ENCODE results near the gene LHX3.
A peak's percentile ranks its signal among the peaks of the same experiment; 100 is the strongest.

Gene LHX3

DNA sequence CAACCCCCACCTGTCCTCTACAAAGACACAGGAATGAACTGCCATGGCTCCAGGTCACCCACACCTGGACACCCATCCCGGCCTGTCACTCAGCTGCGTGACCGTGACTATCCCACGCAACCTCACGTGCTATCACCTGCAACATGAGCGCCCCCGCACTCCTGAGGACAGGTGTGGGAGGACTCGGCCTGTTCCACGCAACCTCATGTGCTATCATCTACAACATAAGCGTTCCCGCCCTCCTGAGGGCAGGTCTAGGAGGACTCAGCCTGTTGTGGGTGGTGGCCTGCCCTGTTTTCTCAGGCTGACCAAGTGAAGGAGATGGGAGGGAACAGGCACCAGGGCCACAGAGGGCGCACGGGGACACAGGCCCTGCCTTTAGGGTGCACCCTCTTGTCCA is 36.6 kb upstream of the LHX3 start:
- no peak for DNase-seq

DNA sequence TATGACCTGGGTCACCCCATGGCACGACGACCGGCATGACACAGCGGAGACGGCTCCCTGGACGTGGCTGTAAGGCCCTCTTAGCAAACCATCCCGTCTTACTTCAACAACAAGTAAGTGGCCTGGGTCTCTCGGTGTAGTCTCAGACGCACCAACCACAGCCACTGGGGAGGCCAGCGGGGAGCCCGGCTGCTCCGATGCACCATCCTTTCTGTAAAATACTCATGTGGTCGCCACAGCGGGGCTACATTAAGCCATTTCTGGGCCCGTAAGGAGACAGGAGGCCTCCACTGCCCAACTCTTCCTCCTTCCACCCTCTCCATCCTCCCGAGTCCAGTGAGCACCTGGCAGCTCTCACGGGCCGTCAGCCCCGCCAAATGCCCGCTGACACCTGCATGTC is 36.0 kb upstream of the LHX3 start:
- DNase-seq: no peak

DNA sequence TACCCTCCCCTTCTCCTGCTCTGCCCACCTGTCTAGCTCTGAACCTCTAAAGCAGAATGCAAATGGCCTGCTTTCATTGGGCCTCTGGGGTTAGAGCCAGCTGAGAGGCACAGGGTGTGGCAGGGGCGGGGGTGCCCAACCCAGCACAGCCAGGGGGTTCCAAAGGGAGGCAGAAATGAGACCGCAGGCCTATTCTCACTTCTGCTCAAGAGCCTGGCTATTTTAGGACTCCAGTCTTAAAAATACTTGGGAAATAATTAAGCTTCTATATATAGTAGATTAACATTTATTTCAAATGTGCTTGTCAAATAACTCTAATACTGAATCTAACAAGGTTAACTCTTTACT is 35.0 kb upstream of the LHX3 start:
- peak in 1 of 14 donors; percentile 16 for DNase-seq

DNA sequence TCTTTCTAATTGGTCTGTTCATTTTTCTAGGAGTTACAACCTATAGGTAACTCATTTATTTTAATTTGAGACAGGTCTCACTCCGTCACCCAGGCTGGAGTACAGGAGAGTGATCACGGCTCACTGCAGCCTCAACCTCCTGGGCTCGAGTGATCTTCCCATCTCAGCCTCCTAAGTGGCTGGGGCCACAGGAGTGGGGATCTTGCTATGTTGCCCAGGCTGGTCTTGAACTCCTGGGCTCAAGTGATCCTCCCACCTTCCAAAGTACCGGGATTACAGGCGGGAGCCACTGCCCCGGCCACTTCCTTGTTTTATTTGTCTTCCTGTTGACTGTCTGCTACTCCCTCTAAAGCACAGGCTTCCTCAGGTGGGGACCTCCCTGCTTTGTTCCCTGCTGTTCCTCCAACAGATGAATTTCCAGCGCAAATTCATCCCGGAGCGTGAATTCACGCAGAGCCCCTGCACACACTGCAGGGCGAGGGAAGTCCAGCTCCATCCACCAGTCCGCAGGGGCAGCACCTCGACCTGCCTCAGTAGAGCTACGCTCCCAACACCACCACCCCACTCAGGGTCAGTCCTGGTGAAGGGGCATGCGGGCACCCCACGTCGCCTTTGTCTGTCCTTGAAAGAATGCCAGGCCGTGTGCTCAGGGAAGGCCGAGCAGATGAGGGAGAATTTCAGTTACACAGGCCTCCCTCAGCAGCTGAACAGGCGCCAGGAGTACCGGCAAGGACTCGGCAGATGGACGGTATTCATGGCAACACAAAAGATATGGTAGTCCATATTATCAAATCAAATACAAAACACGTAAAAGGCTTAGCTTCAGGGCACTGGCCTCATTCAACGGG is 34.4 kb upstream of the LHX3 start:
- peak in 1 of 14 donors; percentile 77 for DNase-seq

DNA sequence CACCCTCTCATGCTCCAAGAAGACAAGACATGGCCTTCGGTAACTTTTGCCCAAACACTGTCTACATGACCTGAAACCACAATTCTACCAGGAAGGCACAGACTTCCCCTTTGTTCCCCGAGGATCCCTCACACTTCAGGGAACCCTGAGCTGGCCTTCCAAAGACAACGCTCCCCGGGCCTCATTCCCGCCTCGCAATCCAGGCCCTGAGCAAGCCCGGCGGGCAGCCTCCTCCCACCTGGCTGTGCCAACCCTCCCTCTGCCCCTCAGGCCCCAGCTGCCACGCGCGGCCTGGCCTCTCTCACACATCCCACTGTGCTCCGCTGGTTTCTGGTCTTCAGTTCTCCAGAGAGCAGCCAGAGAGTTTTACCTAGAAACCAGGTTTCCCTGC is 33.4 kb upstream of the LHX3 start:
- peak in 1 of 14 donors; percentile 18 for DNase-seq

DNA sequence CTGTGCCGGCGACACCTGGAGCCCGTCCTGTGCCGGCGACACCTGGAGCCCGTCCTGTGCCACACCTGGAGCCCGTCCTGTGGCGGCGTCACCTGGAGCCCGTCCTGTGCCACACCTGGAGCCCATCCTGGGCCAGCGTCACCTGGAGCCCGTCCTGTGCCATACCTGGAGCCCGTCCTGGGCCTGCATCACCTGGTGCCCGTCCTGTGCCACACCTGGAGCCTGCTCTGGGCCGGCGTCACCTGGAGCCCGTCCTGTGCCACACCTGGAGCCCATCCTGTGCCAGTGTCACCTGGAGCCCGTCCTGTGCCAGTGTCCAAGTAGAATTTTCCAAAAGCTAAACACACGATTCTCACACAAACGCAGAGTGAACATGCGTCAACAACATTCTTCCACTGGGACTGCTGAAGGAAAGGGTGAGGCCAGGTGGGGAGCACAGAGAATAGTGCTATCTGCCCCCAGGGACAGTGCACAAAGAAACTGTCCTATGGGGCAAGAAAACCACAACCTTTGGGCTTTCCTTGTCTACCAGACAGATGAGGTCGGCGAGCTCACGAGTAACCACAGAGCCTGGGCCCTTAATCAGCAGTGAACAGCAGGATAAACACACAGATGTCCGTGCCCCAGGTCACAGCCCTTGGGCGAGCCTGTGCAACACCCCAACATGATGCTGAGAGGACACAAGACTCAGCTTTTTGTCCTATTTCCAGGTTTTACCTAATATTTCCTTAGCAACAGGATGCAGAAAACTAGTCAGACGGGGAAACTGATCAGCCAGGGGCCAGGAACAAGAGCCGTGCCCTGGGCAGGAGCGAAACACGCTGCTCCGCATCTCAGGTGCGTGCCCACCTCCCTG is 32.8 kb upstream of the LHX3 start:
- no peak for DNase-seq

DNA sequence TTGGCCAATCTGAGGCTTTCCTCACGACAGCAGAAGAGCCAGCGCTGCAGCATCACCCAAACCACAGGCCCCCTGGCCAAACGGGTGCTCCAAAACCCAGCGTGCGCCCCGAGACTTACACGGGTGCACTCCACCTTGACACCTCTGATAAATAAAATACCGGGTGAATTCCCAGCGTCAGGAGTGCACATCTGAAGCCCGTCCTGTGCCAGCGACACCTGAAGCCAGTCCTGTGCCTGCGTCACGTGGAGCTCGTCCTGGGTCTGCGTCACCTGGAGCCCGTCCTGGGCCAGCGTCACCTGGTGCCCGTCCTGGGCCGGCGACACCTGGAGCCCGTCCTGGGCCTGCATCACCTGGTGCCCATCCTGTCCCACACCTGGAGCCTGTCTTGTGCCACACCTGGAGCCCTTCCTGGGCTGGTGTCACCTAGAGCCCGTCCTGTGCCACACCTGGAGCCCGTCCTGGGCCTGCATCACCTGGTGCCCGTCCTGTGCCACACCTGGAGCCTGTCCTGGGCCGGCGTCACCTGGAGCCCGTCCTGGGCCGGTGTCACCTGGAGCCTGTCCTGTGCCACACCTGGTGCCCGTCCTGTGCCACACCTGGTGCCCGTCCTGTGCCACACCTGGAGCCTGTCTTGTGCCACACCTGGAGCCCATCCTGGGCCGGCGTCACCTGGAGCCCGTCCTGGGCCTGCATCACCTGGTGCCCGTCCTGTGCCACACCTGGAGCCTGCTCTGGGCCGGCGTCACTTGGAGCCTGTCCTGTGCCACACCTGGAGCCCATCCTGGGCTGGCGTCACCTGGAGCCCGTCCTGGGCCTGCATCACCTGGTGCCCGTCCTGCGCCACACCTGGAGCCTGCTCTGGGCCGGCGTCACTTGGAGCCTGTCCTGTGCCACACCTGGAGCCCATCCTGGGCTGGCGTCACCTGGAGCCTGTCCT is 31.8 kb upstream of the LHX3 start:
- peak in 1 of 14 donors; percentile 37 for DNase-seq

DNA sequence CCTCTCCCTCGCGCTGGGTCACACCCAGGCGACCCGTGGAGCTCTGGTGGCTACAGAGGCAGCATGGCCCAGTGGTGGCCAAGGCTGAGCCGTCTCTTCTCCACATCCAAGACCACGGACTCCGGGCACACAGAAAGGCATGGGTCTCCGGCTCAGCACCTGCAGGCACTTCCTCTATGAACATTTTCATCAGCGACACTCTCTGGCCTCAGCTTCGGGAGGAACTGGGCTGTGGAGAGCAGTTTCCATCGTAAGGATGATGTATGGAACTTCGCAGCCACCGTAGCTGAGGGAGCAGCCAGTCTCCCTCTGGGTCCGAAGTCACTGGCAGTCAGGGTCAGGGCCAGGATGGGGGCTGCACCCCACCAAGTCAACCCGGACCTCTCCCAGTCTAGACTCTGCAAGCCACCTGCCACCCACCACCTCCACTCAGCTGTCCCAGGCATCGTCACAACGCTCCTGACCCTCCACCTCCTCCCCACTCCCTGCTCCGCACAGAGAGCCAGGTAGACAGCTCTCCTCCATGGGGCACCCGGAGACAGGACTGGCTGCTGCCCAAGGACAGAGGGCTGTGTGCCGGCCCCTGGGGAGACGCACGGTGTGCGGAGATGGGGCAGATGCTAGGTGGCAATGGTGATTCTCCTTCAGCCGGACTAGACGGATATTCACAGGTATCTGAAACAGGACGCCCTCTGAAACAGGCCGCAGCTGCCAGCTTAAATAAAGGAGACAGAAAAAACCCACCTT is 31.0 kb upstream of the LHX3 start:
- DNase-seq: peak in 1 of 14 donors; percentile 75

DNA sequence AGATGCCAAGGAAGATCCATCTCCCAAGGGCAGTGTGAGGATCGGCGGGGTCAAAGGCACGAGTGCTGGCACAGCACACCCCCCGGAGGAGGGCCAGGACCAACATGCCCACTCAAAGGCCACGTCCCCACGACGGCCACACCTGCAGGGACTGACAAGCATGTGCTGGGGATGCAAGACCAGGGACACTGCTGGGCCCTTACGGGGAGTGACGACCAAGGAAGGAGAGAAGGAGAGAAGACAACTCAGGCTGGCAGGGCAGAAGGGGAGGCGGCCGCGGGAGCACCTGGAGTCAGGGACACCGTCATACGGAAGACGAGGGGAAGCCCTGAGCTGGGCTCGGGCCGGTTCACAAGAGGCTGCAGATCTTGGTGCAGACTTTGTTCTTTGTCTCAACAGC is 30.2 kb upstream of the LHX3 start:
- DNase-seq: no peak

DNA sequence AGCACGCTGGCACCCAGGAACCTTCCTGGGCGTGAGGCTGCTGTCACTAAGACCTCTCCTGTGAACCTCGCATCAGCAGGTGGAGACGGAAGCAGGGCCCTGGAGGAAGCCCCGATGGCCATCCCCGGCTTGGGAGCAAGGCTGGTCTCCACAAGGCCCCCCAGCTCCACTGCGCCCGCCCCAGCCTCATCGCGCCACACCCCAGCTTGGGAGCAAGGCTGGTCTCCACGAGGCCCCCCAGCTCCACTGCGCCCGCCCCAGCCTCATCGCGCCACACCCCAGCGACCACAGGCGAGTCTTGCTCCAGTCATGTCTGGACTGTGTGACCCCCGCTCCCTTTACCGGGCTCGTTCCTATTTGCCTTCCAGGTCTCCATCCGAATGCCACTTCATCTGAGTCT is 29.7 kb upstream of the LHX3 start:
- no peak for DNase-seq

DNA sequence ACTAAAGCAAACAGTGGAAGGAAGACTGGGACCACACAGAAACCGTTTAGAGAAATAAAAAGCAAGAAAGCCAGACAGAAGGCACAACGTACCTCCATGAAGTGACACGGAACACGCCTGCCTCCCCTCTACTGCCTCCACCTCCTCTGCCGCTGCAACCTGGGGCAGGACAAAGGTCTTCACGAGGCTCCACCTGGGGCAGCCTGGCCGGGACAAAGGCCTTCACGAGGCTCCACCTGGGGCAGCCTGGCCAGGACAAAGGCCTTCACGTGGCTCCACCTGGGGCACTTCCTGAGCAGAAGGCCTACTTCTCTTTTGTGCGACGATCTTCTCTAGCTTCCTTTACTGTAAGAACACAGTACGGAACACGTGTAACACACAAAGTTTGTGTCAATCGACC is 28.9 kb upstream of the LHX3 start:
- no peak for DNase-seq

DNA sequence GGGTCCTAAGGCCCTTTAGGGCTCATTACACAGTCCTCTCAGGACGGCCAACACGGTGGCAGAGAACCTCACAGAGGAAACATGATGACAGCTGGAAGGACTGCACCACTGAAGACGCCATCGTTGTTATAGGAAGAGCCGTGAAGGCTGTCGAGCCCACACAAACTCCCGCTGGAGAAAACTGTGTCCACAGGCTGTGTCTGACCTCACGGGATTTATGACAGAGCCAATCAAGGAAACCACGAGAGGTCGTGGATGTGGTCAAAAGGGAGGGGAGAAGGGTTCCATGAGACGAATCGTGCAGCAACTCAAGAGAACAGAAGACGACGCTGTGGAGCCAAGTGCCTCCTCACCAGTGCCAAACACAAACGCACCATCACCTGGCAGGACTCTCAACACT is 28.5 kb upstream of the LHX3 start:
- no peak for DNase-seq

DNA sequence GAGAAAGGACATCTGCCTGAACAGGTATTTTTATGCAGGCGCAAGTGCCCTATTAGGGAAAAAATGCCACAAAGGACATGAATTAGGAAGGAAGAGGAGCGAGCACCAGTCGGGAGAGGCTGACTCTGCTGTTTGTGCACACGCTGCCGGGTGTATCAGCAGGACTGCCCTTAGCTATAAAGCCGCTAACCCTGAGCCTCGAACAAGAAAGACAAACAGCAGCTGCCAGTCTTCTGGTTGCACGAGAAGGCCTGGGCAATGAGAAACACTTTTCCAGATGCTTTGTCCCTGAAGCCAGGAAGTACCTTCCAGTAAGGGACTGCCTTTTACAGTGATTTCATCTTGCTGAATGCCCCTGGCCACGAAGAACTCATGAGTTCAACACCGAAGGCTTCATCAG is 28.0 kb upstream of the LHX3 start:
- DNase-seq: no peak

DNA sequence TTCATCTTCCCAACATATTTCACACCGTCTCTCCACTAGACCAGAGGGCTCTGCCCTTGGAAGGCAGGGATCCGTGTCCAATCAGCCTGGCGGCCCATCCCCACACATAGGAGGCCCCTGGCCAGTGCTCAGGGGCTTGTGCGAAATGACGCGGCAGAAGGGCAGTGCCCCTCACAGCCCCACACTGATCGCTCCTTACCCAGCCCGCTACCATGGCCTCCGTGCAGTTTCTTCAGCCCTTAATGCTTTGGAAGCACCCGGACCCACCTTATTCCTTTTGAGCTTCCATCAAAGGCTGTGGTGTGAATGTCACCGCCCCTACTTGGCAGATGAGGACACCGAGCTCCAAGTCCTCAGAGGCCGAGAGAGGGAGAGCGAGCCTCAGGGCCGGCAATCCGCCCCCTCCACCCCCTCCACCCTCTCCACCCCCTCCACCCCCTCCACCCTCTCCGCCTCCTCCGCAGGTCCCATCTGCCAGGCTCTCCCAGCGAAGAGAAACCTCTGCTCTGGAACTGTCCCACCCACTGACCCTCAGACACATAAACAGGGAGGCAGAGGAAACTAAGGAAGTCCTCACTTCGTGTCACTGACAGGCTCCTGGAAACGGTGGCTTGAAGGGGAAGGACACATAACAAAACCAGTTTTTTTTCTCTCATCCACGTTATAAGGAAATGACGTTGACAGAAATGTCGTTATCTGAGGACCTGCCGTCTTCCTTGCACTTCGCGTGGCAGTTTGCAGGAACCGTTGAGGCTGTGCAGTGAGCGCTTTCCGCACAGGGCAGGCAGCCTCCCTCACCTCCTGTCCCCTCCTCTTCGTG is 26.8 kb upstream of the LHX3 start:
- DNase-seq: no peak

DNA sequence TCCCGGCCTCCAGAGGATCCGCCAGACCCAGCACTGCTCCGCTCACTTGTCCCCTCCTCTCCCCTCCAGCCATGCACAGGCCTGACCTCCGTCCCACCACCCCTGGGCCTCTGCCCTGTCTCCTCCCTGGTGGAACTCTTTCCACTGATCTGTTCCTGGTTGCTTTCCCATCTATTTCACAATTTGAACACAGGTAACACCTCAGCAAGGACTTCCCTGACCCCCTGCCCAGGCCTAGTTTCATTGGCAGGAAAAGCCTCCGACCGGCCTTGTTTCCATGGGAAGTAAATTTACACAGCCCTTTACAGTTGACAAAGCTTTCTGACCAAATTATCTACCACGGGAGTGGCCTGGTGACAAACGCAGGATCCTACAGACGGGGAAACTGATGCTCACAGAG is 25.8 kb upstream of the LHX3 start:
- no peak for DNase-seq

DNA sequence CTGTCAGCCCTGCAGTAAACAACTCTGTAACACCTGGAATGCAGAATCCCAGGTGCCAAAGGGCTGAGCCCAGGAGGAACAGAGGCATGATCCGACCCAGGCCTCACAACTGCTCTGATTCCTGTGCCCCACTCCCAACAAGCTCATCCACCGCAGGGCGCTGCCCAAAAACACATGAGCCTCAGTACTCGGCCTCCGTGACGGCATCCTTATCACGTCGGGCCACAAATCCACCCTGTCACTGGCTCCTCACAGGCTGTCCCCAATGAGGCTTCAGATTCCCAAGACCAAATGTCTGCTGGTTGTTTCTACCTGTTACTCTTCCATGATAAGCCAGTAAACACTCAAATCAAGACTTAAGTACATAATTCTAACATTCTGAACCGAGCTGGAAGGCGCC is 25.4 kb upstream of the LHX3 start:
- no peak for DNase-seq

DNA sequence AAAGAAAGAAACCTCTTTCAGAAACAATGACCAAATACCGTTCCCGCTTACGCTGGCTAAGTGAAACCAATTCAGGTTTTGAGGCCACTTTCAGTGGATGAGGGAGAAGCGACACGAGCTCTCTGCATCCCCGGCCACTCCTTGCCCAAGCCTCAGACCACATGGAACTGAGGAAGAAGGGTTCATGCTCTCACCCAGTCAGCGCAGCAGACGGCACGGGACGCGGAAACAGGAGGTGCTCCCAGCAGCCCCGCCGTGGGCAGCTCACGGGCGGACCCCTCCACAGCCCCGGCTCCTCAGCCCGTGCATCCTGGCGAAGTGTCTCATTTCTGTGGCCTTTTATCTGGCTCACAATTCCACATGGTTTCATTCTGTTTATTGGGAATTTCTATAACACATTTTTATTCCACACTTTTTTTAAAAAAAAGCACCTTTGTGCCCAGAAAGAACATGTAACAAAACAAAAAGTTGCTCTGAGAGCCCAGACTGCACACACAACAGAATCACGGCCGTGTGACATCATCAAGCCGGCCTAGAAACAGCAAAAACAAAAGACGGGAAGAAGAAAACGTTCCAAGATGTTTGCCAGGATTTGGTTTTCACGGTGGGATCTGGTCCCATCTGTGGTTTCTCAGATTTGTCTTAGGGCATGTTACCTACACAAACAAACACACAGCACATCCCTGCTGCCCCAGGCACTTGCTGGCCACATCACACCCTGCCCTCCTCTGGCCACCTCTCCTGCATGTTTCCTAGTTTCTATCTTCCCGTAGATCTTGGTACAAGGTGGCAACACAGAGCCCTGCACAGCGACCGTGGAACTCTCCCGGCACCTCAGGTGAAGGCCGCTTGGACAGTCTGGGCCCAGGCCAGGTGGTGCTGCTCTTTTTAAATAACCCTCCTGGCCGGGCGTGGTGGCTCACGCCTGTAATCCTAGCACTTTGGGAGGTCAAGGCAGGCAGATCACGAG is 24.5 kb upstream of the LHX3 start:
- DNase-seq: peak in 2 of 14 donors; percentile 10 to 38

DNA sequence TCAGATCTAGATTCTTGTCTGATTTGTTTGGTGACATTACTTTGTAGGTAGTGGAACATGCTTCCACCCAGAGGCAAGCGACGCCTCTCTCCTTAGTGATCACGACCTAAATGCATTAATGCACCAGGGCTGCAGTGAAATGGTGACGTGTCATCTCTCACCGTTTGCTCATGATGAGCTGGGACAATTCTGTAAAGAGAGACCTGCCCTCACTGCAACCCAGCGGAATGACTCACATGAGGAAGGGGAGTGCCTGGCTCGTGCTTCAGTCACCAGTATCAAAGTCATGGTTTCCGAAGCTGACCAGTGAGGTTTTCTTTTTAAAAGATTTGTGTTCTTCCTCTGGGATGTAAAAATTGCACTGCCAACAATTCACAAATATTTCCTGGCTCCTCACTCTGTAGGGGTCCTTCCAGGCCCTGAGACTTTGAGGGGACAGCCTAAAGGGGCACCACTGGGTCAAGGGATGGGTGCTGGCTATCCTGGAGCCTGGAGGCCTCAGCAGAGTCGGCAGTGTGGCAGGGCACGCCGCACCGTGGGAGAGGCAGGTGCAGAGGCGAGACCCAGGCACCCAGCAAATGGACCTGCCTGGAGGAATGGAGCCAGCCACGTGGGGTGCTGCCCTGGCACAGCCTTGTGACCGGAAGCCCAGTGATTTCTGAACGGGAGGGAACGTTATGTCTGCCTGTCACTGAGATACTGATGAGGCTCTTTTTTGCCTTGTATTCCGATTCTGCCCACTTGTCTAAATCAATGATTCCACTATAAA is 23.4 kb upstream of the LHX3 start:
- DNase-seq: peak in 2 of 14 donors; percentile 5 to 52
